B cell (primary cell): ENCODE data around the gene ZNF365. TPM values are rescaled to one million over a fixed set of nuclear protein-coding genes. Genes with fewer than 3 reads are reported as not detected.

Experiments used
- ATAC-seq: fragments of 200-7000 bp; cut with Tn5 transposase; one replicate; pipeline ENCODE4 v1.10.0; 2021; ENCODE audit warnings: low read depth, mild to moderate bottlenecking, moderate number of reproducible peaks, moderate library complexity
- CTCF ChIA-PET: fragments of 350-600 bp; sonication (Branson Sonifier 250); formaldehyde crosslinking; loops from one replicate; lab custom pipeline; 2021; ENCODE audit warnings: antibody characterized with exemption, inconsistent platforms; lab: Charles Lee
- POLR2A ChIA-PET: fragments of 350-600 bp; sonication (Branson Sonifier 250); formaldehyde crosslinking; loops from one replicate; lab custom pipeline; 2021; ENCODE audit warnings: antibody characterized with exemption; lab: Charles Lee
- DNase-seq: peaks from one replicate; pipeline ENCODE4 v3.0.0; 2013
- H2AFZ ChIP-seq: 2 replicates; pipeline ENCODE4 v1.6.1; 2012; ENCODE audit warnings: mild to moderate bottlenecking, low read depth, low read length; ENCODE audit not compliant: insufficient read depth, poor library complexity, severe bottlenecking
- H3K27ac ChIP-seq, 2 donors: 1 replicate in 1 of 2; 2 replicates in 1 of 2; pipeline ENCODE4 v1.5.1; 2012 to 2013; ENCODE audit warnings: low read length in 2 of 2, mild to moderate bottlenecking in 2 of 2, moderate library complexity in 1 of 2
- H3K27me3 ChIP-seq, 4 experiments: fragments of 200-600 bp in 1 of 4; sonication (generic) in 1 of 4; replicated peaks in 1 of 4; 1 replicate in 2 of 4; 2 replicates in 2 of 4; pipeline versions ENCODE4 v1.6.1 to v1.7.0; 2013 to 2016; ENCODE audit warnings: low read length in 3 of 4, mild to moderate bottlenecking in 2 of 4, mixed read lengths in 1 of 4, moderate library complexity in 1 of 4; ENCODE audit not compliant: insufficient read depth in 4 of 4, control insufficient read depth in 3 of 4; ENCODE audit errors: control extremely low read depth in 1 of 4
- H3K36me3 ChIP-seq, 2 experiments: replicated peaks in 1 of 2; 1 replicate in 1 of 2; 2 replicates in 1 of 2; pipeline versions ENCODE4 v1.6.1 to v1.7.1; 2013; ENCODE audit warnings: low read length in 1 of 2; ENCODE audit not compliant: insufficient read depth in 2 of 2, control insufficient read depth in 1 of 2; ENCODE audit errors: control extremely low read depth in 1 of 2, extremely low read depth in 1 of 2
- H3K4me1 ChIP-seq, 2 donors: fragments of 200-600 bp in 1 of 2; sonication (generic) in 1 of 2; 1 replicate in 1 of 2; 2 replicates in 1 of 2; pipeline versions ENCODE4 v1.5.1 to v1.6.1; 2013 to 2017; ENCODE audit warnings: low read length in 2 of 2; ENCODE audit not compliant: control insufficient read depth in 2 of 2, insufficient read depth in 2 of 2
- H3K4me2 ChIP-seq: replicated peaks from 2 replicates; pipeline ENCODE3; 2012; ENCODE audit warnings: mild to moderate bottlenecking, low read depth, low read length; ENCODE audit not compliant: poor library complexity, severe bottlenecking
- H3K4me3 ChIP-seq, 5 experiments: fragments of 200-600 bp in 1 of 5; sonication (generic) in 1 of 5; 1 replicate in 3 of 5; 2 replicates in 2 of 5; pipeline versions ENCODE4 v1.5.1 to v1.7.0; 2011 to 2016; ENCODE audit warnings: low read length in 4 of 5, mild to moderate bottlenecking in 4 of 5, low read depth in 2 of 5, control low read depth in 1 of 5, moderate library complexity in 1 of 5; ENCODE audit not compliant: insufficient read depth in 1 of 5; ENCODE audit errors: control extremely low read depth in 1 of 5, extremely low read depth in 1 of 5
- H3K79me2 ChIP-seq: fragments of 200-600 bp; sonication (generic); one replicate; pipeline ENCODE4 v1.6.0; 2016; ENCODE audit warnings: low read length; ENCODE audit not compliant: control insufficient read depth, insufficient read depth
- H3K9ac ChIP-seq: fragments of 200-600 bp; sonication (generic); 2 replicates; pipeline ENCODE4 v1.6.1; 2017; ENCODE audit warnings: mild to moderate bottlenecking, low read length, moderate library complexity
- H3K9me3 ChIP-seq, 3 donors: one replicate each; pipeline versions ENCODE4 v1.6.1 to v1.7.1; 2013; ENCODE audit warnings: low read length in 2 of 3; ENCODE audit not compliant: control insufficient read depth in 2 of 3, insufficient read depth in 1 of 3; ENCODE audit errors: control extremely low read depth in 1 of 3
- H4K20me1 ChIP-seq: 2 replicates; pipeline ENCODE4 v1.6.0; 2012; ENCODE audit warnings: mild to moderate bottlenecking, low read length; ENCODE audit not compliant: insufficient read depth, control insufficient read depth, poor library complexity, severe bottlenecking
- H3K27ac Mint-ChIP-seq: one replicate; pipeline ENCODE4 v1.8.0; 2021; ENCODE audit warnings: mixed read lengths
- H3K27me3 Mint-ChIP-seq: one replicate; pipeline ENCODE4 v1.8.0; 2021; ENCODE audit warnings: mixed read lengths
- H3K4me1 Mint-ChIP-seq: one replicate; pipeline ENCODE4 v1.8.0; 2021; ENCODE audit warnings: mixed read lengths
- H3K4me3 Mint-ChIP-seq: one replicate; pipeline ENCODE4 v1.8.0; 2021; ENCODE audit warnings: mixed read lengths
- H3K9me3 Mint-ChIP-seq: one replicate; pipeline ENCODE4 v1.8.0; 2022; ENCODE audit warnings: mixed read lengths; ENCODE audit not compliant: insufficient read depth
- CTCF ChIP-seq: fragments of 200-600 bp; IDR thresholded peaks from one replicate; pipeline ENCODE4 v1.8.0; 2022; ENCODE audit warnings: antibody characterized with exemption, mild to moderate bottlenecking
- EZH2 ChIP-seq: IDR thresholded peaks from 2 replicates; pipeline ENCODE4 v1.6.1; 2012; ENCODE audit warnings: borderline replicate concordance, low read depth, mild to moderate bottlenecking, moderate library complexity, low read length; ENCODE audit not compliant: insufficient read depth, poor library complexity, severe bottlenecking
- WGBS: methylation state at CpG from one replicate; pipeline ENCODE4 v1.1.5; 2013; ENCODE audit warnings: missing lambda C conversion rate; ENCODE audit not compliant: insufficient coverage; 5-methylcytosine and 5-hydroxymethylcytosine counted together
- intact Hi-C: fragments of 100-400 bp; cut with micrococcal nuclease; formaldehyde crosslinking; loops from one replicate; pipeline ENCODE4 v1.10.0; 2022
- polyA plus RNA-seq: library from polyadenylated mRNA; depleted of rRNA; stranded (reverse); fragments of >200 nt; gene quantifications from 2 replicates; pipeline ENCODE4 v1.2.3, GENCODE V29; 2012
- total RNA-seq, 2 donors: library from RNA; stranded (reverse); fragments of 120-200 nt in 1 of 2; gene quantifications; 1 replicate in 1 of 2; 2 replicates in 1 of 2; pipeline versions ENCODE4 v1.2.3 to v1.2.4, GENCODE V29; 2013 to 2022

The ZNF365 gene
- total and polyA plus RNA-seq, 2 donors (not counting 1 experiment from before 2014, with no cell fraction given) = 0.06 to 0.34 TPM

GRCh38 chr10:62396864-62397263, 22.7 kb downstream of the ZNF365 start:
- intact Hi-C loops = no loop called here
- WGBS = 100% methylated on average over 3 of the region's 3 CpGs
- POLR2A ChIA-PET = interaction anchor here (0.7 kb wide), 1 partner anchor 593 kb away, joined by 3 read pairs; no protein-coding TSS in a partner anchor
- Histone ChIP-seq H3K36me3 (no peaks in the 10 kb centered on the region), H3K9me3 (no peaks in the 10 kb centered on the region), H3K9ac (no peak overlapping the region), H2AFZ (no peak overlapping the region), H3K4me2 (no peak overlapping the region), H3K27me3 (peaks cover 0 to 4% (median 1%) of the 10 kb centered on the region in 4 experiments), H3K79me2 (no peaks in the 10 kb centered on the region), H3K4me3 (no peak overlapping the region), H3K4me1 (no peaks in the 10 kb centered on the region), H4K20me1 (no peaks in the 10 kb centered on the region), H3K27ac (no peak overlapping the region)
- peaks cover 26% of the 10 kb centered on the region for H3K27me3 Mint-ChIP-seq
- TF ChIP-seq EZH2 (no peak), CTCF (no peak)
- ATAC-seq = no peak
- H3K4me3 Mint-ChIP-seq = no peak overlapping the region
- DNase-seq = no peak
- H3K27ac Mint-ChIP-seq = no peak overlapping the region
- CTCF ChIA-PET = interaction anchor here (1.0 kb wide), 1 partner anchor 214 kb away, joined by 3 read pairs; no protein-coding TSS in a partner anchor
- H3K9me3 Mint-ChIP-seq = no peaks in the 10 kb centered on the region
- no peaks in the 10 kb centered on the region for H3K4me1 Mint-ChIP-seq

- CTCF ChIA-PET = no interaction called here
- no peak for TF ChIP-seq CTCF
- TF ChIP-seq EZH2 = no peak
- H3K27ac Mint-ChIP-seq = no peak overlapping the region
- Histone ChIP-seq H3K4me3 (no peak overlapping the region), H3K4me1 (no peaks in the 10 kb centered on the region), H3K79me2 (no peaks in the 10 kb centered on the region), H2AFZ (no peak overlapping the region), H3K36me3 (no peaks in the 10 kb centered on the region), H3K9me3 (no peaks in the 10 kb centered on the region), H3K4me2 (no peak overlapping the region), H3K27me3 (peaks cover 0 to 3% (median 0%) of the 10 kb centered on the region in 4 experiments), H3K9ac (no peak overlapping the region), H4K20me1 (no peaks in the 10 kb centered on the region), H3K27ac (no peak overlapping the region)
- no peak overlapping the region for H3K4me3 Mint-ChIP-seq
- intact Hi-C loops = no loop called here
- peaks cover 24% of the 10 kb centered on the region for H3K27me3 Mint-ChIP-seq
- WGBS = 90% methylated on average over 2 of the region's 5 CpGs
- H3K9me3 Mint-ChIP-seq = no peaks in the 10 kb centered on the region
- DNase-seq (no peak), ATAC-seq (no peak)
- H3K4me1 Mint-ChIP-seq = no peaks in the 10 kb centered on the region
- POLR2A ChIA-PET = no interaction called here
Observed at GRCh38 chr10:62399211-62399610, 25.0 kb downstream of the ZNF365 start.
